HT-29 (cell line): ENCODE data around the gene C2CD4A. TPM values are rescaled to one million over a fixed set of nuclear protein-coding genes. Genes with fewer than 3 reads are reported as not detected.

Source experiments
- DNase-seq: peaks from one replicate; pipeline ENCODE4 v3.0.0-alpha.2; 2015; ENCODE audit warnings: low spot score
- total RNA-seq: library from RNA; depleted of rRNA; stranded (reverse); fragments of >200 nt; shearing (Covaris generic); gene quantifications from 2 replicates; pipeline ENCODE4 v1.2.3, GENCODE V29; 2014

Gene C2CD4A
- total RNA-seq, 1 experiment from 2014 or later = 0.58 TPM

- DNase-seq = no peak
Observed at GRCh38 chr15:62099094-62099601, 32.4 kb downstream of the C2CD4A start.

- no peak for DNase-seq
Observed at GRCh38 chr15:62103431-62103830, 36.7 kb downstream of the C2CD4A start.

GRCh38 chr15:62104401-62104800 is 37.6 kb downstream of the C2CD4A start:
- no peak for DNase-seq

- no peak for DNase-seq
Observed at GRCh38 chr15:62104846-62105245, 38.1 kb downstream of the C2CD4A start.

GRCh38 chr15:62105266-62105665 is 38.5 kb downstream of the C2CD4A start:
- no peak for DNase-seq

- DNase-seq = no peak
Observed at GRCh38 chr15:62106096-62106495, 39.3 kb downstream of the C2CD4A start.

- peak; percentile 13 for DNase-seq
Observed at GRCh38 chr15:62107571-62108121, 40.9 kb downstream of the C2CD4A start.

GRCh38 chr15:62108411-62108810 is 41.6 kb downstream of the C2CD4A start:
- no peak for DNase-seq

- DNase-seq = no peak
Observed at GRCh38 chr15:62109437-62109836, 42.7 kb downstream of the C2CD4A start.

- no peak for DNase-seq
Observed at GRCh38 chr15:62109982-62110851, 43.4 kb downstream of the C2CD4A start.

- no peak for DNase-seq
Observed at GRCh38 chr15:62112081-62112480, 45.3 kb downstream of the C2CD4A start.

GRCh38 chr15:62112616-62113593 is 46.1 kb downstream of the C2CD4A start:
- DNase-seq = no peak

GRCh38 chr15:62115847-62116246 is 49.1 kb downstream of the C2CD4A start:
- peak; percentile 43 for DNase-seq

- no peak for DNase-seq
Observed at GRCh38 chr15:62118520-62119226, 51.9 kb downstream of the C2CD4A start.

- DNase-seq = peak; percentile 28
Observed at GRCh38 chr15:62119227-62119864, 52.6 kb downstream of the C2CD4A start.

- no peak for DNase-seq
Observed at GRCh38 chr15:62119874-62120273, 53.1 kb downstream of the C2CD4A start.
